ENCODE results near the gene SIGLEC8. TPM values are rescaled to one million over a fixed set of nuclear protein-coding genes. Genes with fewer than 3 reads are reported as not detected.
"Not testable (repeated sequence)": the region's sequence is repeated elsewhere in the genome, so short reads cannot be mapped to it uniquely, and the experiment has no call there.

Gene SIGLEC8
- polyA plus RNA-seq (ENCODE audit: insufficient read length in 12 of 12), result under 1 TPM in 4 of 12 donors, not detected in 8; 0.08 to 0.29 (median 0.17) TPM
- long read RNA-seq, donor 1, result 0 reads
- long read RNA-seq, donor 2, result 0 reads
- long read RNA-seq, donor 3, result 0 reads
- long read RNA-seq, donor 4, result 0 reads
- long read RNA-seq, donor 5, result 0 reads
- long read RNA-seq, donor 6, result 0 reads
- long read RNA-seq, donor 7, result 0 reads
- long read RNA-seq, donor 8, result 0 reads
- long read RNA-seq, donor 9, result 0 reads
- long read RNA-seq, donor 10, result 0 reads
- long read RNA-seq, donor 11, result 0 reads

- no peak for DNase-seq
These were observed at the start of gene SIGLEC8 for GRCh38 chr19:51458051-51458645. Gene SIGLEC8, minus strand, starts transcription at chr19:51458454. Its CDS starts 67 bp downstream, at chr19:51458387.

- no peak for DNase-seq
These were observed 49.4 kb upstream of the SIGLEC8 start for GRCh38 chr19:51507640-51508058.

DNA sequence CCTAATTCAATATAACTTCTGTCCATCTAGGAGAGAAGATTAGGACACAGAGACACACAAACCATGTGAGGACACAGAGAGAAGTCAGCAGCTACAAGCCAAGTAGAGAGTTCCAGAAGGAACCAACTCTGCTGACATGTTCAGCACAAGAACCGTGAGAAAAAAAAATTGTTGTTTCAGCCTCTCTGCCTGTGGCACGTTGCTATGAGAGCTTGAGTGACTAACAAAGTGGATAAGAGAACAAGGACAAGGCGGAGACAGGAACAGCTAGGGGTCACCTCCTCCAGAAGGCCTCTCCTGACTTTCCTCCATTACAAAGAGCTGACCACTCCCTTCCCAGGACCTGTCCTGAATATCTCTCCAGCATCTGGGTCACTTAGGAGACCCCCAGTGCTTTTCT lies 48.9 kb upstream of the SIGLEC8 start:
- no peak for DNase-seq

- no peak for DNase-seq
These were observed 47.6 kb upstream of the SIGLEC8 start for GRCh38 chr19:51505904-51506303.

DNA sequence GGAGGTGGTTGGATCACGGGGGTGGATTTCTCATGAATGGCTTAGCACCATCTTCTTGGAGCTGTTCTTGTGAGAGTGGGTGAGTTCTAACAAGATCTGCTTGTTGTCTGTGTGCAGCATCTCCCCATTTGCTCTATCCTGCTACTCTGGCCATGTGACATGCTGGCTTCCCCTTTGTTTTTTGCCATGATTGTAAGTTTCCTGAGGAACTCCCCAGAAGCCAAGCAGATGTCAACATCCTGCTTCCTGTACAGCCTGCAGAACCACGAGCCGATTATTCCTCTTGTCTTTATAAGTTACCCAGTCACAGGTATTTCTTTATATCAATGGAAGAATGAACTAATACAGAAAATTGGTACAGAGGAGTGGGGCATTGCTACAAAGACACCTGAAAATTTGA lies 45.6 kb upstream of the SIGLEC8 start:
- DNase-seq, result no peak

DNA sequence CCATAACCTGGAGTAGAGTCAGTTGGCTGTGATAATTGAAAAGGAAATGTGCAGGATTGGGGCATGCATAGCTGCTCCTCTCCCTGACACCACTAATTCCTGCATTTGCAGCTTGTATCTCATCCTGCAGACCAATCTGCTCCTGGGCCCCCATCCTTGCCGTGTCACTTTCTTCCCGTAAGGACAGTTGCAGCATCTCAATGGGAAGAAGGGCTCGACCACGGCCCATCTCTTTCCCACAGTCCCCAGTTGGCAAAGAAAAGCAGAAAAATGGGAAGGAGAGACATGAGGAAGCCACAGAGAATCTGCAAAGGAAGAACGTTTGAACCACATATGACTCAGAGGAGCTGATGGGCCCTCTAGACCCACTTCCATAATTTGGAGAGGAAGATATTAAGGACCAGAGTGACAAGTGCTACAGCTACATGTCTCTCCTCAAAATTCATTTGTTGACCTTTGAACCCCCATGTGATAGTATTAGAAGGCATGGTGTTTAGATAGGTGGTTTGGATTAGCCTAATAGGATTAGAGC lies 45.1 kb upstream of the SIGLEC8 start:
- DNase-seq, result no peak

DNA sequence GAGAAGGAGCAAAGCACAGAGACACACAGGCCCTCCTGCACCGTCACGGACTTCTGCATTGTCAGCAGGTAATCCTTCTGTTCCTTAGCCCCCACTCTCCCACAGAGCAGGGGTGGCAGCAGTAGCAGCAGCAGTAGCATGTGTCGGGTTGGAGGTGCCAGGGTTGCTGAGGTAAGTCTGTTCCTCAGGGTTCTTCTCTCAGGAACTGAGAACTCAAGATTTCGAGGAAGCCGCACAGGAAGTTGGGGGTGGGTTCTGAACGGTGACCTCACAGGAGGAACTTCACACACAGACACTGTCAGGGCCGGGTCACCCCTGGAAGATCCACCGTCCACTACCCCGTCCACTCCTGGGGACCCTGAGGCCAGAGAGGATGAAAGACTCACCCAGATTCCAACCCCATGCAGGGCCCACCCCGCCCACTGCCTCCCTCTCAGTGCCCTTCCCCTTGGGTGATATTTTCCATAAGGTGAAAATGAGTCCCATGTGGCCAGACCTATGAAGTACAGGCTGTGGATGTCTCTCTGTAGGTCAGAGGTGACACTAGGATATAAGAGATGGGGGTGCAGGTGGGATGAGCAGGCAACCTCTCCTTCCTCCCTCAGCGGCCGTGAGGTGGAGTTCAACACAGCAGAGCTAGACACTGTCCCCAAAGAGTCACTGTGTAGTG lies 43.5 kb upstream of the SIGLEC8 start, which contains the start of gene SIGLEC12:
Gene SIGLEC12 (minus strand): TSS at position 207 of the 670 bp plus-strand sequence. CDS start 67 bp downstream, at position 140.
- DNase-seq, result peak; percentile 10

DNA sequence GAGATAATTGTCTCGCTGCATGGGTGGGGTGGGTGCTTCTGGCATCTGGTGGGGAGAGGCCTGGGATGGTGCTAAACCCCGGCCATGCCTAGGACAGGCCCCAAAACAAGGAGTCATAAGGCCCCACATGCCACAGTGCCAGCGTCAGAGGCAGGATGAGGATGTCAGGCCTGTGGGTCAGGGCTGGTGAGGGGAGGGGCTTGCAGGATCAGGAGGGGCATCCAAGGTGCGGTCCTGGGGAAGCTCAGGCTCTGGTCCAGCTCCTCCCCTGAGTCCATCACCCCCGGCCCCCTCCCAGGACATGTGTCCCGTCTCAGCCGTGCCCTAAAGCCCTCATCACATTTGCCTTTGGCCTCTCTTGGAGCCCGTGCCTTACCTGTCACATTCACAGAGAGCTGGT lies 42.7 kb upstream of the SIGLEC8 start:
- DNase-seq, result not testable (repeated sequence)

DNA sequence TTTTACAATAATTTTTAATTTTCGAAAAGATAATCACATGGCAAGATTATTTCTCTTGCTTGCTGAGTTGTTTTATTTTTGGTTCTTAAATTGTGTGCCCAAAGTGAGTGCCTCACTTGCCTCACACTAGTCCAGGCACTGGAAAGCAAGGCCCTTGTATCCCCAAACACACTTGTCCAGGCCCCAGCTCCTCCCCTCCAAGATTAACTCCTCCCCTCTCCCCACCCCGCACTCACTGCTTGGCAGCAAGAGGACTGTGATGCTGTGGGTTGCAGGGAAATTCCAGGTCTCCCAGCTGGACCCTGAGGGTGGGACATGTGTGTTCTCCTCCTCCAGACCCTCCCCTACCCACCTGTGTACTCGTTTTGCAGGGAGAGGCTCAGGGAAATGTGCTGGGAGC lies 39.4 kb upstream of the SIGLEC8 start:
- no peak for DNase-seq

GRCh38 chr19:51493776-51494175 lies 35.5 kb upstream of the SIGLEC8 start:
- DNase-seq, result no peak

- DNase-seq, result no peak
These were observed 33.3 kb upstream of the SIGLEC8 start for GRCh38 chr19:51491586-51491985.

- no peak for DNase-seq
These were observed 32.4 kb upstream of the SIGLEC8 start for GRCh38 chr19:51490676-51491075.

DNA sequence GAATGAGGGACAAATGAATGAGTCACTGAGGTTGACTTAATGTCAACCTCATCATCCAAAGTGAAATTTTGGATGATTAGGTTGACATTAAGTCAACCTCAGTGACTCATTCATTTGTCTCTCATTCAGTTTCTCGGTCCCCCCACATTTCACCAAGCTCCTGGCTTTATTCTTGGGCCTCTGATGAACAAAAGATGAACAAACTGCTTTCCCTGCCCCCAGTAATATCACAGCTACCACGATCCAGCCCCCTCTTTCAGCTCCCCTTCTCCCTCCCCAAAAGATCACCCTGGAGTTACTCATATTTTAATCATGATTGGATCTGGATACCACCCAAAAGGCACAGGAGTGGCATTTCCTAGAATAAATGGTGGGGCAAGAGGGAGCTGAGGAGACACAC lies 30.9 kb upstream of the SIGLEC8 start:
- no peak for DNase-seq

DNA sequence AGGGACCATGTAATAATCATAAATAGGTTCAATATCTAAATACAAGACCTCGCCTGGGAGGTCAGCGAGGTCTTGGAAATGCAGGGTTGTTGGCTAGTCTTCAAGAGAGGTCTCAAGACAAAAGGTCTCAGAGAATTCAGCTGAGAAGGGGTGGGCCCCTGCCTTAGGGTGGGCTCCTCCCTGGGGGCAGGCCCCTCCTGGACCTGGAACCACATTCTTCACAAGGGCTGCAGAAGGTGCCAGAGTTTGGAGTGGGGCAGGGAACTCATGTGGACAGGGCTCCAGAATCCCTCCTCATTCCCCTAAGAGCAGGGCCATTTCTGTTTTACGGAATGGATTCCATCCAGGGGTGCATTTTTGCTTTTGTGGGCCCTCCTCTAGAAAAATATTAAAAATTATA lies 30.2 kb upstream of the SIGLEC8 start:
- no peak for DNase-seq

DNA sequence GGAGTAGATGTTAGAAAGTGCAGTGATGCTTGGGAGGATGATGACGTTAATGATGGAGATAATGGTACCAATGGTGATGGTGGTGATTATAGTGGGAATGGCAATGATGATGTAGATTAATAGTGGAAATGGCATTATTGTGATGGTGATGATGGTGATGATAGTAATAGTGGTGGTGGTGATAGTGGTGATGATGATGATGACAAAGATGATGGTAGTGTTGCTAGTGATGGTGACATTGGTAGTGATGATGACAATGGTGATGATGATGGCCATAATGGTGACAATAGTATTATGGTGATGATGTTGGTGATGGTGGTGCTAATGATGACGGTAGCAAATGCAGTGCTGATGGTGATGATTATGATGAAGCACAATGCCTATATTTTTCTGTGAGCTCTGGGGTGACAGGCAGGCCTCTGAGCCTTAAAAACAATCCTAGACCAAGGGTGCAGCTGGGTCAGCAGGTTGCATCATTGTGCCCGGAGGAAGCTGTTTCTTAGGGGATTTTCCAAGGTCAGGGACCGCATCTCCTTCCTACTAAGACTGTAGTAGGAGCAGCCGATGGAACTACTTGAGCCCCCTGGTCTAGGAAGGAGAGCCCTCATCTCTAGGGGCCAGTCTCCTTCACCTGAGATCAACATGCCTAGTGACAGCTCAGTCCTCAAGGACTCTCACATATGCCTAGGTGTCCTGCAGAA lies 27.9 kb upstream of the SIGLEC8 start:
- no peak for DNase-seq

DNA sequence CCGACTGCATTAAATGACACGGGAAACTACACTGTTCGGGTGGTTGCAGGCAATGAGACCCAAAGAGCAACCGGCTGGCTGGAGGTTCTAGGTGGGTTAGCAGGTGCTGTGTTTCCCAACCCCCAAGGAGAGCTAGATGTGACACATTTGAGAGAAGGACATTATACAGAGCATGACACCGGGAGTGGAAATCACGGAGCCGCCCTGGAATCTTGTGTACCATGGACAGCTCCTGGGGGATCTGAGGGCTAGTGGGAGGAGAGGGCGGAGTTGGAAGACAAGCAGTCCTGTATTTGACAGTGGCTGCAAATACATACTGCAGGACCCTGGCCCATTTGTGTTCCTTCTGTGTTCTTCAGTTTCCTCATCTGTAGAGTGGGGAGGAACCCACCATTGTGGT lies 22.3 kb upstream of the SIGLEC8 start:
- DNase-seq, result no peak

GRCh38 chr19:51479531-51480331 lies 21.5 kb upstream of the SIGLEC8 start:
- no peak for DNase-seq

DNA sequence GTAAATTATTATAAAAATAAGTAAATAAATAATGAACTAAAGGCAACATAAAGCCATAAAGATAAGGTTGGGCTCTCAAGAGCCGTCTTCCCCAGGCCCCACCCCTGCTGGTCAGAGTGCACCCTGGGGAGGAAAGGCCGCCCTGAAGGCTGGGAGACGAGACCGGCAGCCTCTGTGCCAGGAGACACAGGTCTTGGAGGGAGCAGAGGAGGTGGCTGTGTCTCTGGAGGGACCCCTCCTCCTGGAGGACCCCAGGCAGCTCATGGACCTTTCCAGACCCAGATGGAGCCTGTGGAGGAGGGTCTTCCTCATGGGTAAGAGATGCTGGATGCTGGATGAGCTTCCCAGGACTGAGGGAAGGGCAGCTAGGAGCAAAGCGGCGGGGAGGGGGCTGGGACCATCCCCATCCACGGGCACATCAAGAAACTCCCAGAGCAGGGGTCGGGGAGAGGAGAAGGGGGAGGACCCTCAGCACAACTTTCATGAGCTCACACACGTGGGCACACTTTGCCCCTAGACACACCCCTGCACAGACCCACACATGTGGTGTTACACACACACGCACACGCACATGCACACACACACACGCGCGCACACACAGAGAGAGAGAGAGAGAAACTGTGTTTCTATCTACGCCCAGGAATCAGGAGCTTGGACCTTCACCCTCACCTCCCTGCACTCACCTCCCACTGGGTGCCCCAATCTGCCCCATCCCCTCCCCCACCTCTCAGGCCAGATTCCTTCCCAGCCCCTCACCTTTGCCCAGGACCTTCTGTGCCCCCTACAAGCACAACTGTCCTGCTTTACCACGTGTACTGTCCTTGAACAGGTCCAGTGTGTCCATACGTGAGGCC lies 20.4 kb upstream of the SIGLEC8 start, which contains the start of gene CEACAM18:
Gene CEACAM18 (plus strand): TSS at position 159 of the 854 bp plus-strand sequence.
- DNase-seq, result no peak

DNA sequence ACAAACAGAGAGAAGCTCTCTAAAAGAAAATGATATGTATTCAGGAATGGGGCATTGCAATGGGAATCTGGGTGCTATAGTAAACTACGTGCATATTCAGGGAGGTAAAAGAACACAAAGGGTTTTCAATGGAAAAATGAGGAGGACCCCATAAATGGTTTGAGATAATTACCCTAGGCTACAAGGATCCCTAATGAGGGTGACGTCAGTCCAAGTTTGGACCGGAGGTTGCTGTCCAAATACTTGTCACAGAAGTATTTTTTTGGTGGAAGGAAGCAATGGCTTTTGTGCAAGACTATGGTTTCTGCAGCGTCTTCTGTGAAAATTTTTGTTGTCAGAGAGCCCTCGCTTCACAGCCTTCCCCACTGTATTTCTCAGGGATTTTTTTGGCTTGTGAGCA lies 19.1 kb upstream of the SIGLEC8 start:
- DNase-seq, result no peak

DNA sequence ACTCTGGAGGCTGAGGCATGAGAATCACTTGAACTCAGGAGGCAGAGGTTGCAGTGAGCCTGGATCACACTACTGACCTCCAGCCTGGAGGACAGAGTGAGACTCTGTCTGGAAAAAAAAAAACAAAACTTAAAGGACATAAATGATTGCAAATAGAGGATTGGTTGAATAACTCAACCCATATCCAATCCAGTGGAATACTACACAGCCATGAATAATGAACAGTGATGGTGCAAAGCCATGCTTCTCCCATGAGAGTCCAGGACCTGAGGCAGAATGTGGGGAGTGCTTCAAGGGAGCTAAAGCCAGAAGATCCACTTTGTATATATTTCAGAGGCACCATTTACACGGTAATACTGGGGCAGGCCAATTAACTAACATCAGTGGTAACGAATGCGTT lies 17.9 kb upstream of the SIGLEC8 start:
- DNase-seq, result no peak

Data from muscle of arm (tissue), 14 donors.